NOMO-1 (cell line): ENCODE data around the gene LCAT.
"Not testable (repeated sequence)": the region's sequence is repeated elsewhere in the genome, so short reads cannot be mapped to it uniquely, and the experiment has no call there.

Experiments
- DNase-seq, 2 experiments: peaks; one replicate each; lab custom pipeline; 2025; ENCODE audit not compliant: unreplicated experiment in 2 of 2; lab: John Stamatoyannopoulos, UW

The LCAT gene, protein sequence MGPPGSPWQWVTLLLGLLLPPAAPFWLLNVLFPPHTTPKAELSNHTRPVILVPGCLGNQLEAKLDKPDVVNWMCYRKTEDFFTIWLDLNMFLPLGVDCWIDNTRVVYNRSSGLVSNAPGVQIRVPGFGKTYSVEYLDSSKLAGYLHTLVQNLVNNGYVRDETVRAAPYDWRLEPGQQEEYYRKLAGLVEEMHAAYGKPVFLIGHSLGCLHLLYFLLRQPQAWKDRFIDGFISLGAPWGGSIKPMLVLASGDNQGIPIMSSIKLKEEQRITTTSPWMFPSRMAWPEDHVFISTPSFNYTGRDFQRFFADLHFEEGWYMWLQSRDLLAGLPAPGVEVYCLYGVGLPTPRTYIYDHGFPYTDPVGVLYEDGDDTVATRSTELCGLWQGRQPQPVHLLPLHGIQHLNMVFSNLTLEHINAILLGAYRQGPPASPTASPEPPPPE

GRCh38 chr16:67943619-67944504, at the start of gene LCAT:
LCAT (minus strand) TSS chr16:67944120; CDS start chr16:67944101, 19 bp downstream.
- DNase-seq = peak; percentile 32 to 73

- peak; percentile 85 to 91 for DNase-seq
Measured at GRCh38 chr16:67993207-67994039, 49.5 kb upstream of the LCAT start.

- DNase-seq = no peak
Measured at GRCh38 chr16:67992661-67993206, 48.8 kb upstream of the LCAT start.

DNA sequence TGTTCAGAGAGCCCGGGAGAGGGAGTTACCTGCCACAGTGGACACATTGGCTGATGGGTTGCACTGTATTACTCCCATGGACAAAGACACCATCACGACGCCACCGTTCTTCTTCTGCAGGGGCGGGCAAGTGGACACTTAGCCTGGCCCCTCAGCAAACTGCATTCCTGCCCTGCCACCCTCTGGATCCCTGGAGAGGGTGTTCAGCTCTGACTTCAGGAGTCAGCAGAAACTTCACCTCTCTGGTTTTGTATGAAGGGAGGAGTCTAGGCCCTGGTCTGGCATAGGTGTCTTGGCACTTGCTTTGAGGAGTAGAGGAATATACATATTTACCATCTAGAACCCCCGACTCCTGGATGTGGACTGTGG, 46.1 kb upstream of the LCAT start:
- no peak for DNase-seq

GRCh38 chr16:67989322-67990017, 45.5 kb upstream of the LCAT start:
- DNase-seq = no peak

- no peak for DNase-seq
Measured at GRCh38 chr16:67988675-67989074, 44.8 kb upstream of the LCAT start.

GRCh38 chr16:67987460-67988160, 43.7 kb upstream of the LCAT start:
- no peak for DNase-seq

- no peak for DNase-seq
Measured at GRCh38 chr16:67986949-67987348, 43.0 kb upstream of the LCAT start.

DNA sequence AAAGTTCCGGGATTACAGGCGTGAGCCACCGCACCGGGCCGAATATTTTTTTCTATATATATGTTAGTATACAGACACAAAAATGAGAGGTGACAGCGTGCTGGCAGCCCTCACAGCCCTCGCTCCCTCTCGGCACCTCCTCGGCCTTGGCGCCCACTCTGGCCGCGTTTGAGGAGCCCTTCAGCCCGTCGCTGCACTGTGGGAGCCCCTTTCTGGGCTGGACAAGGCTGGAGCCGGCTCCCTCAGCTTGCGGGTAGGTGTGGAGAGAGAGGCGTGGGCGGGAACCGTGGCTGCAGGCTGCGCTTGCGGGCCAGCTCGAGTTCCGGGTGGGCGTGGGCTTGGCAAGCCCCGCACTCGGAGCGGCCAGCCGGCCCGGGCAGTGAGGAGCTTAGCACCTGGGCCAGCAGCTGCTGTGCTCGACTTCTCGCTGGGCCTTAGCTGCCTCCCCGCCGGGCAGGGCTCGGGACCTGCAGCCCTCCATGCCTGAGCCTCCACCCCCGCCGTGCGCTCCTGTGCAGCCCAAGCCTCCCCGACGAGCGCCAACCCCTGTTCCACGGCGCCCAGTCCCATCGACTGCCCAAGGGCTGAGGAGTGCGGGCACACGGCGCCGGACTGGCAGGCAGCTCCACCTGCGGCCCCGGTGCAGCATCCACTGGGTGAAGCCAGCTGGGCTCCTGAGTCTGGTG, 38.2 kb upstream of the LCAT start:
- DNase-seq = no peak

- peak; percentile 48 to 59 for DNase-seq
Measured at GRCh38 chr16:67979955-67980678, 36.2 kb upstream of the LCAT start, which contains the start of gene DPEP3. DPEP3 (minus strand) TSS chr16:67980499; CDS start chr16:67980380, 119 bp downstream.

DNA sequence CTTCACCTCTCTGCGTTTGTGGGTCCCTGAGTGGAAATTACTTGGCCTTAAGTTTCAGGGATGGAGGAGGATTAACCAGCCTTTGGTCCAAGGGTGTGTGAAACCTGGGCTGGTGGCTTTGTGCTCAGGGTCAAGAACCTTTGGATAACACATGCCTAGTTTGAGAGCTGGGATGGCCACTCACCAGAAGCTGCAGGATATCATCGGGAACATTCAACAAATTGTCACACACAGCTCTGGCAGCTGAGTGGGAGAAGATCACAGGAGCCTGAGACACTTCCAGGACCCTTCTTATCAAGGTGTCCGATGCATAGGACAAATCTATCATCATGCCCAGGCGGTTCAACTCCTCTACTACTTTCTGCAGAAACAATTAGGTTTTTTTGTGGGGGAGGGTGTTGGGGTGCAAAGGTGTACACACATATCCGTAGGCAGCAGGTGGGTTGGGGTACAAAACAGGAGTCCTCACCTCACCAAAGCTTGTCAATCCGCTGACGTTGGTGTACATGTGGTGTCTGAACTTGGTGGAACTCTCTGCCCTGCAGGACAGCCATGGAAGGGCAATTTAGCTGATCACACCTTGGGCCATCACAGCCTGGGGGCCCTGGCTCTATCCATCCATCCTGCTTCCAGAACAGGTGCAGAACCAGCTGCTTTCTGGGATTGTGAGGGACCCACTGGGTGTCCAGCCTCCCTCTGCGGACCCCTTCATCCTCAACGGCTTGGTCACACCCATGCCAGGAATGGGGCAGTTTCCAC, 33.7 kb upstream of the LCAT start:
- no peak for DNase-seq

DNA sequence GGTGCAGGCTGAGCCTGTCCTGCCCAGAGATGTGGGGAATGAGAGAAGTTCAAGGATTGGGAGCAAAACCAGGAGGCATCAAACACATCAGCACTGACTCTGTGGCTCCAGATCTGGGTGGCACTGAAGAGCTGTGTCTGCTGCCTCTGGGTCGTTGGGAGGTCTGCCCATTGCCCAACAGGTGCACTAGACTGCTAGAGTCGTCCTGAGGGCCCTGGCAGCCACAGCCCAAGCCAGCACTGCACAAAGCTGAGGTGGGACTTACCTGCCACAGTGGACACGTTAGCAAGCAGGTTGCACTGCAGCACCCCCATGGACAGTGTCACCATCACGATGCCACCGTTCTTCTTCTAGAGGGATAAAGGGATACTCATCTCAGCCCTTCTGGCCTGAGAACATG, 33.1 kb upstream of the LCAT start:
- no peak for DNase-seq

DNA sequence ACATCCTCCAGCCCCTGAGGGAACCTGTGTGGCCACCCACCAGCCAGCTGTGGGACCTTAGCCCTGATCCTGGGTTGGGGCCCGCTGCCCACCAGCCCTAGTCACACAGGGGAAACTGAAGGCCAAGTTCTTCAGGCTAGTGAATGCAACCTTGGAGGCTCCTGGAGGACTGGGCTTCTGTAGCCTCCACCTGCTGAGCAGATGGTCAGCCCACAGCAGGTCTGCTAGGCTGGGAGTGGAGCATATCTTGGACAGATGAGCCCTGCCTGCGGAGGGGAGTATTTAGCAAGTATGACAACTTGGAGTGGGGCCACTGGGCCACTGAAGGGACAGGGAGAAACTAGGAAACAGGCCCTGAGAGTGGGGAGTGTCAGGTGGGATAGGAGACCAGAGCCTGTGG, 32.3 kb upstream of the LCAT start:
- no peak for DNase-seq

- DNase-seq = no peak
Measured at GRCh38 chr16:67975321-67976105, 31.6 kb upstream of the LCAT start.

DNA sequence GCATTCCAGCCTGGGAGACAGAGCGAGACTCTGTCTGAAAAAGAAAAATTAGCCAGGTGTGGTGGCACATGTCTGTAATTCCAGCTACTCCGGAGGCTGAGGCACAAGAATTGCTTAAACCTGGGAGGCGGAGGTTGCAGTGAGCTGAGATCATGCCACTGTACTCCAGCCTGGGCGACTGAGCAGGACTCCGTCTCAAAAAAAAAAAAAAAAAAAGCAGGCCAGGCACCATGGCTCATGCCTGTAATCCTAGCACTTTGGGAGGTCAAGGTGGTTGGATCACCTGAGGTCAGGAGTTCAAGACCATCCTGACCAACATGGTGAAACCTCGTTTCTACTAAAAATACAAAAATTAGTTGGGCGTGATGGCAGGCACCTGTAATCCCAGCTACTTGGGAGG, 28.4 kb upstream of the LCAT start:
- DNase-seq = not testable (repeated sequence)

GRCh38 chr16:67971111-67971510, 27.2 kb upstream of the LCAT start:
- no peak for DNase-seq
